T-helper 2 cell treated with Interferon-gamma antibody and Interleukin-4, amounts not matched to agents 5 μg/mL and 100 μg/mL, for 36 hours (primary cell): Measurements from ENCODE around the gene TPSB2.
"Not testable (repeated sequence)": the region's sequence is repeated elsewhere in the genome, so short reads cannot be mapped to it uniquely, and the experiment has no call there.

ENCODE experiments used
- DNase-seq: peaks from one replicate; pipeline ENCODE4 v3.0.0; 2021; ENCODE audit warnings: low spot score
- H3K27ac Mint-ChIP-seq: one replicate; pipeline ENCODE4 v1.8.0; 2021; ENCODE audit warnings: mild to moderate bottlenecking, mixed read lengths
- H3K27me3 Mint-ChIP-seq: one replicate; pipeline ENCODE4 v1.8.0; 2021; ENCODE audit warnings: low read depth, mixed read lengths
- H3K36me3 Mint-ChIP-seq: one replicate; pipeline ENCODE4 v1.8.0; 2021; ENCODE audit warnings: low read depth, mixed read lengths
- H3K4me1 Mint-ChIP-seq: one replicate; pipeline ENCODE4 v1.8.0; 2021; ENCODE audit warnings: low read depth, mixed read lengths
- H3K4me3 Mint-ChIP-seq: one replicate; pipeline ENCODE4 v1.8.0; 2022; ENCODE audit warnings: mild to moderate bottlenecking, moderate library complexity, mixed read lengths
- H3K9me3 Mint-ChIP-seq: one replicate; pipeline ENCODE4 v1.8.0; 2021; ENCODE audit warnings: mixed read lengths

Gene TPSB2

GRCh38 chr16:1240436-1240835, 10.5 kb upstream of the TPSB2 start, which contains the start of gene TPSAB1:
TSS of gene TPSAB1 (plus strand) at chr16:1240705. CDS start at chr16:1240939, 234 bp downstream.
- not testable (repeated sequence) for DNase-seq, H3K36me3 Mint-ChIP-seq, H3K4me1 Mint-ChIP-seq, H3K9me3 Mint-ChIP-seq, H3K27ac Mint-ChIP-seq, H3K4me3 Mint-ChIP-seq, H3K27me3 Mint-ChIP-seq

GRCh38 chr16:1239575-1239974, 9.6 kb upstream of the TPSB2 start:
- not testable (repeated sequence) for H3K9me3 Mint-ChIP-seq, H3K36me3 Mint-ChIP-seq, H3K4me1 Mint-ChIP-seq, H3K27ac Mint-ChIP-seq, H3K27me3 Mint-ChIP-seq, H3K4me3 Mint-ChIP-seq, DNase-seq

DNA sequence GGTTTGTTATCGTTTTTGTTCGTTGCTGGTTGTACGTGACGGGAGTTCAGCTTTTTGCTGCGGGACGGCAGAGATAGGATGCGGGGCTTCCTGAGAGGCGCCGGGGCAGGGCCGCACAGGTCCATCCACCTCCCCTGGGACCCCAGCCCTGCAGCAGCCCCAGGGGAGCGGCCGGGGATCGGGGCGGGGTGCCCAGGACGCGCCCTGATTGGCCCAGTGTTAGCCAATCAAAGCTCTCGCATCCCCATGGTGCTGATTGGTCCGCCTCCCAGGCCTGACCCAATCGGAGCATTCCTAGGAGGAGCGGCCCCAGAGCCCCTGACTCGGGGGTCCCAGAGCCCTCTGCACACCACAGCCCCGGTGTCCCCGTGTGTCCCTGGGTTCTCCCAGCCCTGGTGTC, 8.9 kb upstream of the TPSB2 start:
- H3K27ac Mint-ChIP-seq, H3K27me3 Mint-ChIP-seq, H3K4me1 Mint-ChIP-seq, H3K36me3 Mint-ChIP-seq, H3K9me3 Mint-ChIP-seq, H3K4me3 Mint-ChIP-seq, DNase-seq: not testable (repeated sequence)

DNA sequence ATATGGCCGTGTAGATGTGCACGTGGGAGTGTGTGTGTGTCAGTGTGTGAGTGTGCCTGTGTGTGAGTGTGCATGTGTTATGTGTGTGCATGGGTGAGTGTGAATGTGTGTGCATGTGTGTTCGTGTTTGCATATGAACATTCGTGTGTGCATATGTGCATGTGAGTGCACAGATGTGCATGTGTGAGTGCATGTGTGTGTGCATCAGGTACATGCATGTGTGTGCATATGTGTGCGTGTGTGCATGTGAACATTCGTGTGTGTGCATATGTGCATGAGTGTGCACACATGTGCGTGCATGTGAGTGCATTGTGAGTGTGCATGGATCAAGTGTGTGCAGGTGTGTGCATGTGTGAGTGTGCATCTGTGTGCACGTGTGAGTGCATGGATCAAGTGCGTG, 8.0 kb upstream of the TPSB2 start:
- H3K36me3 Mint-ChIP-seq, result no peaks in the 10 kb centered on the region
- no peak for DNase-seq
- no peaks in the 10 kb centered on the region for H3K27me3 Mint-ChIP-seq
- no peak overlapping the region for H3K4me3 Mint-ChIP-seq
- H3K4me1 Mint-ChIP-seq, result no peaks in the 10 kb centered on the region
- H3K9me3 Mint-ChIP-seq, result no peaks in the 10 kb centered on the region
- H3K27ac Mint-ChIP-seq, result no peak overlapping the region

DNA sequence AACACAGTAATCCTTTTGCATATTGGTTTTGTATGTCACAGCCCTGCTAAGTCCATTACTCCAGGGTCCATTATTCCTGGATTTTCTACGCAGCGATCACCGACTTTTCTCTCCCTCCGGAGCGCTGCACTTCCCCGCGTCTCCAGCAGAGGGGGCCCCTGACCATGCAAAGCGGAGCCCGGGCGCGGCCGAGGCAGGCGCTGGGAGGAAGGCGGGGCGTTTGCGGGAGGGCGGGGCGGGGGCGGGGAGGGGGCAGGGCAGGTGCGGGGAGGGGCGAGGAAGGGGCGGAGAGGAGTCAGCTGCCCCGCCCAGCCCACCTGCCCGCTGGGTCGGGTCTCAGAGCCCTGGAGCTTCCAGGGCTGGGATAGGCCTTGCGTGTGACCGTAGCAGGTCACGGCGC, 6.7 kb upstream of the TPSB2 start:
- H3K9me3 Mint-ChIP-seq, DNase-seq, H3K4me1 Mint-ChIP-seq, H3K36me3 Mint-ChIP-seq, H3K4me3 Mint-ChIP-seq, H3K27ac Mint-ChIP-seq, H3K27me3 Mint-ChIP-seq: not testable (repeated sequence)

DNA sequence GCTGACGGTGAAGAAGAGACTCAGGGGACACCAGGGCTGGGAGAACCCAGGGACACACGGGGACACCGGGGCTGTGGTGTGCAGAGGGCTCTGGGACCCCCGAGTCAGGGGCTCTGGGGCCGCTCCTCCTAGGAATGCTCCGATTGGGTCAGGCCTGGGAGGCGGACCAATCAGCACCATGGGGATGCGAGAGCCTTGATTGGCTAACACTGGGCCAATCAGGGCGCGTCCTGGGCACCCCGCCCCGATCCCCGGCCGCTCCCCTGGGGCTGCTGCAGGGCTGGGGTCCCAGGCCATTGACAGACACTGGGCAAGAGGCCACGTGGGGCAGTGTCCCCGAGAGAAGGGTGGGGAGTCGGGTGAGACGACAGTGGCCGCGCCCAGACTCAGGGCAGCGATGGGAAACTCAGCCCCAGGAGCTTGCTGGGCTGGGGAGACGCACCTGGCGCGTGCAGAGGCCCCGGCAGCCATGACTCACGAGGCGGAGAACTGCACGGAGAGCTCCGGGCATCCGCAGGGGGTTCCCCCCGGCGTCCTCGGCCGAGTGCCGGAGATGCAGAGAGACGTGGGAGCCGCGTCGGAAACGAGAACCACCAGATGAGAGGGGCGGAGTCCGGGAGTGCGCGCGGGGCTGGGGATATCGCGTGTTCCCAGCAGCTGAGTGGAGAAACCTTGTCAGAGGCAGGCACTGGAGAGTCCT, 2.2 kb upstream of the TPSB2 start:
- not testable (repeated sequence) for H3K4me1 Mint-ChIP-seq, H3K27ac Mint-ChIP-seq, H3K36me3 Mint-ChIP-seq, H3K27me3 Mint-ChIP-seq, H3K4me3 Mint-ChIP-seq, H3K9me3 Mint-ChIP-seq, DNase-seq

DNA sequence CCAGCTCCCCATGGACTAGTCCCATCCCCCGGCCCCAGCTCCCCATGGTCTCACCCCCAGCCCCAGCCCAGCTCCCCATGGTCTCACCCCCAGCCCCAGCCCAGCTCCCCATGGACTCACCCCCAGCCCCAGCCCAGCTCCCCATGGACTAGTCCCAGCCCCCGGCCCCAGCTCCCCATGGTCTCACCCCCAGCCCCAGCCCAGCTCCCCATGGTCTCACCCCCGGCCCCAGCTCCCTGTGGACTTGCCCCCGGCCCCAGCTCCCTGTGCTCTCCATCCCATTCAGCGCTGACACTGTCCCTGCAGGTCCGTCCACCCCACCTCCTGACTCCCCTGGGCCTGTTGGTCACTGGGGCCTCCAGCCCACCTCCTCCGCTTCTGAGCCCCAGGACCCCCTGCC, 1.3 kb upstream of the TPSB2 start:
- not testable (repeated sequence) for H3K4me3 Mint-ChIP-seq, H3K27me3 Mint-ChIP-seq, H3K36me3 Mint-ChIP-seq, H3K27ac Mint-ChIP-seq, DNase-seq, H3K9me3 Mint-ChIP-seq, H3K4me1 Mint-ChIP-seq

DNA sequence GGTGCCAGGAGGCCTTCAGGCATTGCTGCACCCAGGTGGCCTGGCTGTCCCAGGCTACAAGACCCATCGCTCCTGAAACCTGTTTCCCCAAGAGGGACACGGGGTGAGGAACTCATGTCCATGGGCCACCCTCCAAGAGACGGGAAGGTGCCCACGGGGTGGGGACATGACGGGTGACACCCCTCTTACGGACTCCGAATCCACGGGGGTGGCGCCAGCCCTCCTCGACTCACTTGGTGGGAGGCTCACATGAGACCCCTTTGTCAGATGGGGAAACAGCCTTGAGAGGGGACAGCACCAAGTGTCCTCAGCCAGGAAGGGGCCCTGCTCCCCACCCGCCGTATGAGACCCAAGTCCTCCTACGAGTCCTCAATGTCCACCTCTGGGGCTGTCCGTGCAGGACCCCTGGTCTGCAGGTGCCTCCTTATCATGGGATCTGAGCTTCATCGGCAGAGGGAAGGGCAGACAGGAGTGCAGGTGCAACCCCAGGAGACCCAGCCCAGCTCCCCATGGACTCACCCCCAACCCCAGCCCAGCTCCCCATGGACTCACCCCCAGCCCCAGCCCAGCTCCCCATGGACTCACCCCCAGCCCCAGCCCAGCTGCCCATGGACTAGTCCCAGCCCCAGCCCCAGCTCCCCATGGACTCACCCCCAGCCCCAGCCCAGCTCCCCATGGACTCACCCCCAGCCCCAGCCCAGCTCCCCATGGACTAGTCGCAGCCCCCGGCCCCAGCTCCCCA, 658 bp upstream of the TPSB2 start:
- not testable (repeated sequence) for H3K27me3 Mint-ChIP-seq, H3K27ac Mint-ChIP-seq, H3K36me3 Mint-ChIP-seq, H3K4me3 Mint-ChIP-seq, DNase-seq, H3K4me1 Mint-ChIP-seq, H3K9me3 Mint-ChIP-seq

GRCh38 chr16:1229476-1229875, 508 bp downstream of the TPSB2 start:
- not testable (repeated sequence) for H3K27me3 Mint-ChIP-seq, H3K27ac Mint-ChIP-seq, H3K4me1 Mint-ChIP-seq, H3K9me3 Mint-ChIP-seq, H3K4me3 Mint-ChIP-seq, H3K36me3 Mint-ChIP-seq, DNase-seq

- DNase-seq, H3K27ac Mint-ChIP-seq, H3K4me3 Mint-ChIP-seq, H3K36me3 Mint-ChIP-seq, H3K9me3 Mint-ChIP-seq, H3K4me1 Mint-ChIP-seq, H3K27me3 Mint-ChIP-seq: not testable (repeated sequence)
Observed at GRCh38 chr16:1228227-1228626, 1.8 kb downstream of the TPSB2 start.

DNA sequence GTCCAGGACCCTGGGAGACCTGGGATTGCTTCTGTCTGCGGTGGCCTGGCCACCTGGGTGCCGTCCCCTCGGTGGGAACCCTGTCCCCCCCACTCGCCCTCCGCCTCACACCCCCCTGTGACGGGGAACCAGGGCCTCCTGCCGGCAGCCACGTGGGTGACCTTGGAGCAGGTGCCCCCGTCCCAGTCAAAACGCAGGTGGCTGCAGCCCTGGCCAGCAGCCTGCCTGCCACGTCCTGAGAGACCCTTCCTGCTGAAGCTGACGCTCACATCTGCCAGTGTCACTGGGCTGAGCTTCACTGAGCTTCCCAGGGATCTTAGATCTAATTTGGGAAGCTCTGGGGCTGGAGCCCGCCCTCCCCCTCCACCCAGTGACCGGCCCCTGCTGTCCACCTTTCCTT, 3.3 kb downstream of the TPSB2 start:
- not testable (repeated sequence) for DNase-seq, H3K4me3 Mint-ChIP-seq, H3K9me3 Mint-ChIP-seq, H3K27me3 Mint-ChIP-seq, H3K36me3 Mint-ChIP-seq, H3K27ac Mint-ChIP-seq, H3K4me1 Mint-ChIP-seq

GRCh38 chr16:1225728-1226311, 4.2 kb downstream of the TPSB2 start:
- not testable (repeated sequence) for DNase-seq, H3K27me3 Mint-ChIP-seq, H3K4me3 Mint-ChIP-seq, H3K36me3 Mint-ChIP-seq, H3K27ac Mint-ChIP-seq, H3K9me3 Mint-ChIP-seq, H3K4me1 Mint-ChIP-seq

GRCh38 chr16:1225051-1225451, 4.9 kb downstream of the TPSB2 start, which contains the start of gene TPSG1:
TSS of gene TPSG1 (minus strand) at chr16:1225268. CDS start at chr16:1225252, 16 bp downstream.
- no peaks in the 10 kb centered on the region for H3K4me1 Mint-ChIP-seq
- no peaks in the 10 kb centered on the region for H3K36me3 Mint-ChIP-seq
- H3K27ac Mint-ChIP-seq, result no peak within 1 kb of the TSS
- H3K27me3 Mint-ChIP-seq, result no peaks in the 10 kb centered on the region
- DNase-seq, result no peak
- no peaks in the 10 kb centered on the region for H3K9me3 Mint-ChIP-seq
- no peak within 1 kb of the TSS for H3K4me3 Mint-ChIP-seq

- Mint-ChIP-seq H3K36me3 (no peaks in the 10 kb centered on the region), H3K4me3 (no peak overlapping the region), H3K4me1 (no peaks in the 10 kb centered on the region), H3K9me3 (no peaks in the 10 kb centered on the region), H3K27me3 (no peaks in the 10 kb centered on the region), H3K27ac (no peak overlapping the region)
- DNase-seq, result no peak
Observed at GRCh38 chr16:1224558-1224957, 5.4 kb downstream of the TPSB2 start.
